Measurements from ENCODE around the gene SRRM2. TPM values are rescaled to one million over a fixed set of nuclear protein-coding genes. Genes with fewer than 3 reads are reported as not detected.

The SRRM2 gene
- total RNA-seq, 3 donors from 2014 or later (not counting 1 experiment from before 2014, with no cell fraction given): 1,131 to 1,162 (median 1,149) TPM

DNA sequence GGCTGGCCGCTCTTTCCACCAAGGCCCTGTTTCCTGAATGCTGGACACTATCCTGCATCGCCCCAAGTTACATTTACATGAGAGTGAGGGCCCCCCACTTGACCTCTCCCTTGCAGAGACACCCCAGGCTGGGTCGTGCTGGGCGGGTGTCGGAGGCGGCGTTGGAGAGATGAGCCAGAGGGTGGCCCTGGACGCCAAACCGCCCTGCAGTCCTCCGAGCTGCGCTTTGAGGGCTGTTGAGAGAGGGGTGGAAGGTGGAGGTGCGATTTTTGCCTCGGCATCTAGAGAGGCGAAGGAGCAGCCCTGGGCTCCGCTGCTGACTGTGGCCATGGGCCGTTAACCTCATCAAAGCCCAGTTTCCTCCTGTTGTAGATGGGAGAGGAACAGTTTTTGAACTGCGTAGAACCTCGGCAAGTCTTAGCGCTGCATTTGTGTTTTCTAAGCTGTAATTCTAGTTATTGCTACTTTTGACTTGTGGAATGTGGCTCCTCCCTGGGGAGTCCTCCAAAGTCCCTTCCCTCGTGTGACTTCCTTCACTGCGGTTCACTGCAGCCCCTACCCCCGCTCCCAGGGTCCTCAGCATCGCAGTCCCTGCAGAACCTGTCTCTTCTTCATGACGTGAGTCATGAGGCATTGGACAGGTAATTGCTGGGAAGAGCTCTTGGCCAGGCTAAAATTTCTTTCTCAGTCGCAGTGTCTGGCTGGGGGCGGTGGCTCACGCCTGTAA is 25.6 kb downstream of the SRRM2 start:
- WGBS (ENCODE audit: insufficient coverage): 9% methylated on average over 27 of the region's 27 CpGs
- ATAC-seq (peak; percentile 35 to 42 (median 41)), DNase-seq (peak; percentile 50 to 74)
- Histone ChIP-seq H3K27me3 (ENCODE audit: control insufficient read depth, insufficient read depth, low read length) (no peaks in the 10 kb centered on the region), H3K4me1 (ENCODE audit: control insufficient read depth, insufficient read depth, low read length) (peaks cover 49% of the 10 kb centered on the region), H3K4me3 (ENCODE audit: low read length) (peak overlapping the region; percentile 95), H3K9me3 (ENCODE audit: control insufficient read depth, insufficient read depth, low read length) (no peaks in the 10 kb centered on the region), H3K36me3 (ENCODE audit: control insufficient read depth, insufficient read depth, low read length) (peaks cover 13% of the 10 kb centered on the region), H3K27ac (ENCODE audit: low read length) (peak overlapping the region; percentile 95)
- peak overlapping the region; percentile 93 to 95 for H3K27ac Mint-ChIP-seq
- H3K4me1 Mint-ChIP-seq: peaks cover 19 to 32% of the 10 kb centered on the region in 2 donors
- no peaks in the 10 kb centered on the region for H3K36me3 Mint-ChIP-seq
- no peaks in the 10 kb centered on the region for H3K27me3 Mint-ChIP-seq (ENCODE audit: low read depth in 2 of 2)
- TF ChIP-seq, protein P1, sequence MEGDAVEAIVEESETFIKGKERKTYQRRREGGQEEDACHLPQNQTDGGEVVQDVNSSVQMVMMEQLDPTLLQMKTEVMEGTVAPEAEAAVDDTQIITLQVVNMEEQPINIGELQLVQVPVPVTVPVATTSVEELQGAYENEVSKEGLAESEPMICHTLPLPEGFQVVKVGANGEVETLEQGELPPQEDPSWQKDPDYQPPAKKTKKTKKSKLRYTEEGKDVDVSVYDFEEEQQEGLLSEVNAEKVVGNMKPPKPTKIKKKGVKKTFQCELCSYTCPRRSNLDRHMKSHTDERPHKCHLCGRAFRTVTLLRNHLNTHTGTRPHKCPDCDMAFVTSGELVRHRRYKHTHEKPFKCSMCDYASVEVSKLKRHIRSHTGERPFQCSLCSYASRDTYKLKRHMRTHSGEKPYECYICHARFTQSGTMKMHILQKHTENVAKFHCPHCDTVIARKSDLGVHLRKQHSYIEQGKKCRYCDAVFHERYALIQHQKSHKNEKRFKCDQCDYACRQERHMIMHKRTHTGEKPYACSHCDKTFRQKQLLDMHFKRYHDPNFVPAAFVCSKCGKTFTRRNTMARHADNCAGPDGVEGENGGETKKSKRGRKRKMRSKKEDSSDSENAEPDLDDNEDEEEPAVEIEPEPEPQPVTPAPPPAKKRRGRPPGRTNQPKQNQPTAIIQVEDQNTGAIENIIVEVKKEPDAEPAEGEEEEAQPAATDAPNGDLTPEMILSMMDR (IDR thresholded peaks at IDR 0.05): no peak
- H3K4me3 Mint-ChIP-seq: peak overlapping the region; percentile 90
- no peaks in the 10 kb centered on the region for H3K9me3 Mint-ChIP-seq
- intact Hi-C loops (cut with micrococcal nuclease): loop anchor here (2.0 kb wide), 2 partner anchors 25 to 91 kb away; partner anchors contain the start of gene SRRM2

DNA sequence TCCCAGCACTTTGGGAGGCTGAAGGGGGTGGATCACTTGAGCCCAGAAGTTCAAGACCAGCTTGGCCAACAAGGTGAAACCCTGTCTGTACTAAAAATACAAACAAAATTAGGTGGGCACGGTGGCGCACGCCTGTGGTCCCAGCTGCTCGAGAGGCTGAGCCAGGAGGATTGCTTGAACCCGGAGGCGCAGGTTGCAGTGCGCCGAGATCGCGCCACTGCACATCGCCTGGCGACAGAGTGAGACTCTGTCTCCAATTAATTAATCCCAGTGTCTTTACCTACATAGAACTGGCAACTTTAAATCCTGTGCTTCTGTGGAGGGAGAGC is 26.2 kb downstream of the SRRM2 start:
- no peaks in the 10 kb centered on the region for H3K36me3 Mint-ChIP-seq
- H3K9me3 Mint-ChIP-seq: no peaks in the 10 kb centered on the region
- H3K27me3 Mint-ChIP-seq (ENCODE audit: low read depth in 2 of 2): no peaks in the 10 kb centered on the region
- peaks cover 19 to 32% of the 10 kb centered on the region in 2 donors for H3K4me1 Mint-ChIP-seq
- H3K36me3 ChIP-seq (ENCODE audit: control insufficient read depth, insufficient read depth, low read length): peaks cover 12% of the 10 kb centered on the region
- peak overlapping the region; percentile 95 for H3K4me3 ChIP-seq (ENCODE audit: low read length)
- intact Hi-C loops (cut with micrococcal nuclease): loop anchor here (2.0 kb wide), 1 partner anchor 90 kb away; no protein-coding TSS in a partner anchor
- whole genome bisulfite sequencing (ENCODE audit: insufficient coverage): 90% methylated on average over 12 of the region's 12 CpGs
- no peaks in the 10 kb centered on the region for H3K27me3 ChIP-seq (ENCODE audit: control insufficient read depth, insufficient read depth, low read length)
- H3K9me3 ChIP-seq (ENCODE audit: control insufficient read depth, insufficient read depth, low read length): no peaks in the 10 kb centered on the region
- TF ChIP-seq, protein P1 (IDR thresholded peaks at IDR 0.05): no peak
- peak overlapping the region; percentile 93 to 95 for H3K27ac Mint-ChIP-seq
- peaks cover 49% of the 10 kb centered on the region for H3K4me1 ChIP-seq (ENCODE audit: control insufficient read depth, insufficient read depth, low read length)
- DNase-seq (no peak), ATAC-seq (no peak)
- H3K4me3 Mint-ChIP-seq: peak overlapping the region; percentile 90
- peak overlapping the region; percentile 95 for H3K27ac ChIP-seq (ENCODE audit: low read length)

DNA sequence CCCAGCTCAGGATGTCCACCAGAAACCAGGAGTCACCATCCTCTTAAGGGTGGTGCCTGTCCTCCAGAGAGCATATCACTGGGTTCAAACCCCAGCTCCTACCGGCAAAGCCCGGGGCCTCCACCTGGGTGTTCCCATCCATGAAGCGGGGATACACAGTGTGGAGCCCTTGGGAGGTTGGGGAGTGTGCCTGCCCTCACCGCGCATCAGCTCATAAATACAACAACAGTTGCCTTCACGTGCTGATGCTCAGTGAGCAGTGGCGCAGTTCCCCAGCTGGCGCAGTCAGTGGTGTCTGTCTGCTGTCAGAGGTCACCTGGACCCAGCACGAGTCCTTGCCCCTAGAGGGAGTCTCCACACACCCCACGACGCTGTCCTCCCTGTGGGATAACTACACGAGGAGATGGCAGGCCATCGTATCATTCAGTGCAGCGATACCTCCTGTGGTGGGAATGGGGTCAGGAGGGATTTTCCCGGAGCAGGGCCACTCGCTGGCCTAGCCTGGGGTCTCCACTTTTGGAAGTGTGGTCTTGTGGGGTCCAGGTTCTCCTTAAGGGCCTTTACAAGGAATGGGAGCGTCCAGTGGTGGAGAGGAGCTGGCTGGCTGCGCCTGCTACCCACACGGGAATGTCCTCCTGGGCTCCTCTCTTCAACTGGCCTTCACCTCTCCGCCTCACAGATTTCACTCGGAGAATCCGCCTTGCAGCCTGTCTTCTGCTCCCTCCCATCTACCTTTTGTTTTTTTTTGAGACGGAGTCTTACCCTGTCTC is 26.9 kb downstream of the SRRM2 start:
- no peaks in the 10 kb centered on the region for H3K9me3 ChIP-seq (ENCODE audit: control insufficient read depth, insufficient read depth, low read length)
- Mint-ChIP-seq H3K27ac (peak overlapping the region; percentile 93 to 95), H3K4me1 (peaks cover 19 to 32% of the 10 kb centered on the region in 2 donors), H3K9me3 (no peaks in the 10 kb centered on the region), H3K4me3 (peak overlapping the region; percentile 52), H3K36me3 (no peaks in the 10 kb centered on the region), H3K27me3 (ENCODE audit: low read depth in 2 of 2) (no peaks in the 10 kb centered on the region)
- no peak for DNase-seq
- no peaks in the 10 kb centered on the region for H3K27me3 ChIP-seq (ENCODE audit: control insufficient read depth, insufficient read depth, low read length)
- intact Hi-C loops (cut with micrococcal nuclease): loop anchor here (2.0 kb wide), 1 partner anchor 89 kb away; no protein-coding TSS in a partner anchor
- H3K36me3 ChIP-seq (ENCODE audit: control insufficient read depth, insufficient read depth, low read length): peaks cover 7% of the 10 kb centered on the region
- ATAC-seq: no peak
- TF ChIP-seq, protein P1 (IDR thresholded peaks at IDR 0.05): no peak
- H3K27ac ChIP-seq (ENCODE audit: low read length): peak overlapping the region; percentile 95
- H3K4me1 ChIP-seq (ENCODE audit: control insufficient read depth, insufficient read depth, low read length): peaks cover 49% of the 10 kb centered on the region
- 96% methylated on average over 23 of the region's 23 CpGs for WGBS (ENCODE audit: insufficient coverage)
- no peak overlapping the region for H3K4me3 ChIP-seq (ENCODE audit: low read length)
